ENCODE data around the gene MOSPD3. TPM values are rescaled to one million over a fixed set of nuclear protein-coding genes. Genes with fewer than 3 reads are reported as not detected.

MOSPD3 gene
- total and polyA plus RNA-seq, 2 of the 13 experiments (the other 11 are each of a cell fraction or from before 2014, with no cell fraction given), result 7.6 to 8.8 TPM

DNA sequence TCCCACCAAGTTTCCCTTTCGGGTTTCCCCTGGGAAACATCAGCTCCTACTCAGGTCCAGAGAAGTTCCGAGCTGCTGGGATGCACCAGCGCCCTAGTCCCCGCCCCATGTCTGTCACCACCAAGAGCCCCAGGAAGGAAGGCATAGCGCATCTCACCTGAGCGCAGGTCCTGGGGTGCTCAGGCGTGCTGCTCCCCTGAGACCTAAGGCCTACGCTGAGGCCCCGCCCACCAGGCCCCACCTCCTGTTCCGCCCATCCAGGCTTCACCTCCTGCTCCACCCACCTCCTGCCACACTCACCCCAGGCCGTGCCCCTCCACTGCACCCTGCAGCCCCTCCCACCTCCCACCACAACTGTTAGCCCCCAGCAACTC is 30.2 kb downstream of the MOSPD3 start (continued):
- TF ChIP-seq, protein P1, sequence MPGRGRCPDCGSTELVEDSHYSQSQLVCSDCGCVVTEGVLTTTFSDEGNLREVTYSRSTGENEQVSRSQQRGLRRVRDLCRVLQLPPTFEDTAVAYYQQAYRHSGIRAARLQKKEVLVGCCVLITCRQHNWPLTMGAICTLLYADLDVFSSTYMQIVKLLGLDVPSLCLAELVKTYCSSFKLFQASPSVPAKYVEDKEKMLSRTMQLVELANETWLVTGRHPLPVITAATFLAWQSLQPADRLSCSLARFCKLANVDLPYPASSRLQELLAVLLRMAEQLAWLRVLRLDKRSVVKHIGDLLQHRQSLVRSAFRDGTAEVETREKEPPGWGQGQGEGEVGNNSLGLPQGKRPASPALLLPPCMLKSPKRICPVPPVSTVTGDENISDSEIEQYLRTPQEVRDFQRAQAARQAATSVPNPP (CRISPR knock-in tag; IDR thresholded peaks at IDR 0.05), result no peak
- no peak for TF ChIP-seq NFYB (CRISPR knock-in tag; IDR thresholded peaks at IDR 0.05)
- TF ChIP-seq, protein P2, sequence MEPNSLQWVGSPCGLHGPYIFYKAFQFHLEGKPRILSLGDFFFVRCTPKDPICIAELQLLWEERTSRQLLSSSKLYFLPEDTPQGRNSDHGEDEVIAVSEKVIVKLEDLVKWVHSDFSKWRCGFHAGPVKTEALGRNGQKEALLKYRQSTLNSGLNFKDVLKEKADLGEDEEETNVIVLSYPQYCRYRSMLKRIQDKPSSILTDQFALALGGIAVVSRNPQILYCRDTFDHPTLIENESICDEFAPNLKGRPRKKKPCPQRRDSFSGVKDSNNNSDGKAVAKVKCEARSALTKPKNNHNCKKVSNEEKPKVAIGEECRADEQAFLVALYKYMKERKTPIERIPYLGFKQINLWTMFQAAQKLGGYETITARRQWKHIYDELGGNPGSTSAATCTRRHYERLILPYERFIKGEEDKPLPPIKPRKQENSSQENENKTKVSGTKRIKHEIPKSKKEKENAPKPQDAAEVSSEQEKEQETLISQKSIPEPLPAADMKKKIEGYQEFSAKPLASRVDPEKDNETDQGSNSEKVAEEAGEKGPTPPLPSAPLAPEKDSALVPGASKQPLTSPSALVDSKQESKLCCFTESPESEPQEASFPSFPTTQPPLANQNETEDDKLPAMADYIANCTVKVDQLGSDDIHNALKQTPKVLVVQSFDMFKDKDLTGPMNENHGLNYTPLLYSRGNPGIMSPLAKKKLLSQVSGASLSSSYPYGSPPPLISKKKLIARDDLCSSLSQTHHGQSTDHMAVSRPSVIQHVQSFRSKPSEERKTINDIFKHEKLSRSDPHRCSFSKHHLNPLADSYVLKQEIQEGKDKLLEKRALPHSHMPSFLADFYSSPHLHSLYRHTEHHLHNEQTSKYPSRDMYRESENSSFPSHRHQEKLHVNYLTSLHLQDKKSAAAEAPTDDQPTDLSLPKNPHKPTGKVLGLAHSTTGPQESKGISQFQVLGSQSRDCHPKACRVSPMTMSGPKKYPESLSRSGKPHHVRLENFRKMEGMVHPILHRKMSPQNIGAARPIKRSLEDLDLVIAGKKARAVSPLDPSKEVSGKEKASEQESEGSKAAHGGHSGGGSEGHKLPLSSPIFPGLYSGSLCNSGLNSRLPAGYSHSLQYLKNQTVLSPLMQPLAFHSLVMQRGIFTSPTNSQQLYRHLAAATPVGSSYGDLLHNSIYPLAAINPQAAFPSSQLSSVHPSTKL (CRISPR knock-in tag; IDR thresholded peaks at IDR 0.05), result no peak
- no peak for TF ChIP-seq KDM2A (CRISPR knock-in tag; IDR thresholded peaks at IDR 0.05; ENCODE audit: borderline replicate concordance, low read depth)
- TF ChIP-seq BCL6 (CRISPR knock-in tag; IDR thresholded peaks at IDR 0.05), result no peak
- TF ChIP-seq NFKBIZ (CRISPR knock-in tag; IDR thresholded peaks at IDR 0.05), result no peak
- no peak for TF ChIP-seq TBX3 (IDR thresholded peaks at IDR 0.05; ENCODE audit: borderline replicate concordance)
- no peak for TF ChIP-seq ATF6 (CRISPR knock-in tag; conservative IDR thresholded peaks at IDR 0.05)
- no peak for TF ChIP-seq ZNF432 (CRISPR knock-in tag; IDR thresholded peaks at IDR 0.05; ENCODE audit: borderline replicate concordance)
- TF ChIP-seq, protein P3, sequence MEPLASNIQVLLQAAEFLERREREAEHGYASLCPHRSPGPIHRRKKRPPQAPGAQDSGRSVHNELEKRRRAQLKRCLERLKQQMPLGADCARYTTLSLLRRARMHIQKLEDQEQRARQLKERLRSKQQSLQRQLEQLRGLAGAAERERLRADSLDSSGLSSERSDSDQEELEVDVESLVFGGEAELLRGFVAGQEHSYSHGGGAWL (CRISPR knock-in tag; IDR thresholded peaks at IDR 0.05), result no peak
- TF ChIP-seq, protein P4, sequence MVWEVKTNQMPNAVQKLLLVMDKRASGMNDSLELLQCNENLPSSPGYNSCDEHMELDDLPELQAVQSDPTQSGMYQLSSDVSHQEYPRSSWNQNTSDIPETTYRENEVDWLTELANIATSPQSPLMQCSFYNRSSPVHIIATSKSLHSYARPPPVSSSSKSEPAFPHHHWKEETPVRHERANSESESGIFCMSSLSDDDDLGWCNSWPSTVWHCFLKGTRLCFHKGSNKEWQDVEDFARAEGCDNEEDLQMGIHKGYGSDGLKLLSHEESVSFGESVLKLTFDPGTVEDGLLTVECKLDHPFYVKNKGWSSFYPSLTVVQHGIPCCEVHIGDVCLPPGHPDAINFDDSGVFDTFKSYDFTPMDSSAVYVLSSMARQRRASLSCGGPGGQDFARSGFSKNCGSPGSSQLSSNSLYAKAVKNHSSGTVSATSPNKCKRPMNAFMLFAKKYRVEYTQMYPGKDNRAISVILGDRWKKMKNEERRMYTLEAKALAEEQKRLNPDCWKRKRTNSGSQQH (CRISPR knock-in tag; IDR thresholded peaks at IDR 0.05; ENCODE audit: low read depth), result no peak
- no peak for TF ChIP-seq ZNF549 (CRISPR knock-in tag; IDR thresholded peaks at IDR 0.05)
- 0 out of 2 replicates have a peak, but pooled peaks have one; percentile 3 for TF ChIP-seq ZBTB20 (CRISPR knock-in tag; IDR thresholded peaks at IDR 0.05; ENCODE audit: borderline replicate concordance, low read depth)
- no peak for TF ChIP-seq MYC (CRISPR knock-in tag; IDR thresholded peaks at IDR 0.05; ENCODE audit: borderline replicate concordance)
- no peak for TF ChIP-seq ZNF350 (CRISPR knock-in tag; IDR thresholded peaks at IDR 0.05; ENCODE audit: borderline replicate concordance, low read depth)
- TF ChIP-seq, protein P5, sequence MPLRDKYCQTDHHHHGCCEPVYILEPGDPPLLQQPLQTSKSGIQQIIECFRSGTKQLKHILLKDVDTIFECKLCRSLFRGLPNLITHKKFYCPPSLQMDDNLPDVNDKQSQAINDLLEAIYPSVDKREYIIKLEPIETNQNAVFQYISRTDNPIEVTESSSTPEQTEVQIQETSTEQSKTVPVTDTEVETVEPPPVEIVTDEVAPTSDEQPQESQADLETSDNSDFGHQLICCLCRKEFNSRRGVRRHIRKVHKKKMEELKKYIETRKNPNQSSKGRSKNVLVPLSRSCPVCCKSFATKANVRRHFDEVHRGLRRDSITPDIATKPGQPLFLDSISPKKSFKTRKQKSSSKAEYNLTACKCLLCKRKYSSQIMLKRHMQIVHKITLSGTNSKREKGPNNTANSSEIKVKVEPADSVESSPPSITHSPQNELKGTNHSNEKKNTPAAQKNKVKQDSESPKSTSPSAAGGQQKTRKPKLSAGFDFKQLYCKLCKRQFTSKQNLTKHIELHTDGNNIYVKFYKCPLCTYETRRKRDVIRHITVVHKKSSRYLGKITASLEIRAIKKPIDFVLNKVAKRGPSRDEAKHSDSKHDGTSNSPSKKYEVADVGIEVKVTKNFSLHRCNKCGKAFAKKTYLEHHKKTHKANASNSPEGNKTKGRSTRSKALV (CRISPR knock-in tag; IDR thresholded peaks at IDR 0.05), result no peak
- no peak for TF ChIP-seq FOXA3 (CRISPR knock-in tag; IDR thresholded peaks at IDR 0.05)
- TF ChIP-seq, protein P6, sequence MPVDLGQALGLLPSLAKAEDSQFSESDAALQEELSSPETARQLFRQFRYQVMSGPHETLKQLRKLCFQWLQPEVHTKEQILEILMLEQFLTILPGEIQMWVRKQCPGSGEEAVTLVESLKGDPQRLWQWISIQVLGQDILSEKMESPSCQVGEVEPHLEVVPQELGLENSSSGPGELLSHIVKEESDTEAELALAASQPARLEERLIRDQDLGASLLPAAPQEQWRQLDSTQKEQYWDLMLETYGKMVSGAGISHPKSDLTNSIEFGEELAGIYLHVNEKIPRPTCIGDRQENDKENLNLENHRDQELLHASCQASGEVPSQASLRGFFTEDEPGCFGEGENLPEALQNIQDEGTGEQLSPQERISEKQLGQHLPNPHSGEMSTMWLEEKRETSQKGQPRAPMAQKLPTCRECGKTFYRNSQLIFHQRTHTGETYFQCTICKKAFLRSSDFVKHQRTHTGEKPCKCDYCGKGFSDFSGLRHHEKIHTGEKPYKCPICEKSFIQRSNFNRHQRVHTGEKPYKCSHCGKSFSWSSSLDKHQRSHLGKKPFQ (CRISPR knock-in tag; IDR thresholded peaks at IDR 0.05; ENCODE audit: insufficient replicate concordance), result no peak
